Measurements from ENCODE around the gene GIPC1. TPM values are rescaled to one million over a fixed set of nuclear protein-coding genes. Genes with fewer than 3 reads are reported as not detected.

Gene GIPC1
- total and polyA plus RNA-seq, 9 of the 15 experiments (the other 6 are each of a cell fraction or from before 2014, with no cell fraction given) = 0.49 to 54.7 (median 24.8) TPM

DNA sequence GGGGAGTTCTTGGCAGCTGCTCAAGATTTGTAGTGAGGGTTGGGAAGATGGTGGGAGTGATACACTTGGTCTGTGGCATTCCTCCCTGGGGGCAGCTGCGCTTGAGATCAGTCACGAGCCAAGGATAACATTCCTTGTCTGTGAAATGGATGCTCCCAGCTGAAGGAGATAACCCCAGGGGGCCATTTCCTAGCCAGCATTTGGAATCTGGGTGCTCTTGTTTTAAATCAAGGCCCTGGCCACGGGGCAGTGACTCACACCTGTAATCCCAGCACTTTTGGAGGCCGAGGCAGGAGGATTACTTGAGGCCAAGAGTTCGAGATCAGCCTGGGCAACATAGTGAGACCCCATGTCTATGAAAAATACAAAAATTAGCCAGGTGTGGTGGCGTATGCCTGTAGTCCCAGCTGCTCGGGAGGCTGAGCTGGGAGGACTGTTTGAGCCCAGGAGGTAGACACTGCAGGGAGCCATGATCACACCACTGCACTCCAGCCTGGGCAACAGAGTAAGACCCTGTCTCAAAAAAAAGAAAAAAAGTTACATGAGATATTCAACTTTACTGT lies 58.3 kb downstream of the GIPC1 start:
- TF ChIP-seq BCOR (IDR thresholded peaks at IDR 0.05) = peak; percentile 81
- TF ChIP-seq ZNF121 (CRISPR knock-in tag; conservative IDR thresholded peaks at IDR 0.05) = peak; percentile 99
- TF ChIP-seq CEBPG (CRISPR knock-in tag; IDR thresholded peaks at IDR 0.05) = no peak
- TF ChIP-seq CEBPG (tag; conservative IDR thresholded peaks at IDR 0.05 in 1 of 2, IDR thresholded peaks at IDR 0.05 in 1 of 2) = no peak
- TF ChIP-seq KDM1A (IDR thresholded peaks at IDR 0.05) = peak; percentile 67 to 72
- 0 out of 2 replicates have a peak, but pooled peaks have one; percentile 25 for TF ChIP-seq HDAC2 (IDR thresholded peaks at IDR 0.05)
- TF ChIP-seq, protein P1, sequence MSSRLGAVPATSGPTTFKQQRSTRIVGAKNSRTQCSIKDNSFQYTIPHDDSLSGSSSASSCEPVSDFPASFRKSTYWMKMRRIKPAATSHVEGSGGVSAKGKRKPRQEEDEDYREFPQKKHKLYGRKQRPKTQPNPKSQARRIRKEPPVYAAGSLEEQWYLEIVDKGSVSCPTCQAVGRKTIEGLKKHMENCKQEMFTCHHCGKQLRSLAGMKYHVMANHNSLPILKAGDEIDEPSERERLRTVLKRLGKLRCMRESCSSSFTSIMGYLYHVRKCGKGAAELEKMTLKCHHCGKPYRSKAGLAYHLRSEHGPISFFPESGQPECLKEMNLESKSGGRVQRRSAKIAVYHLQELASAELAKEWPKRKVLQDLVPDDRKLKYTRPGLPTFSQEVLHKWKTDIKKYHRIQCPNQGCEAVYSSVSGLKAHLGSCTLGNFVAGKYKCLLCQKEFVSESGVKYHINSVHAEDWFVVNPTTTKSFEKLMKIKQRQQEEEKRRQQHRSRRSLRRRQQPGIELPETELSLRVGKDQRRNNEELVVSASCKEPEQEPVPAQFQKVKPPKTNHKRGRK (tag; IDR thresholded peaks at IDR 0.05) = no peak
- TF ChIP-seq, protein P2, sequence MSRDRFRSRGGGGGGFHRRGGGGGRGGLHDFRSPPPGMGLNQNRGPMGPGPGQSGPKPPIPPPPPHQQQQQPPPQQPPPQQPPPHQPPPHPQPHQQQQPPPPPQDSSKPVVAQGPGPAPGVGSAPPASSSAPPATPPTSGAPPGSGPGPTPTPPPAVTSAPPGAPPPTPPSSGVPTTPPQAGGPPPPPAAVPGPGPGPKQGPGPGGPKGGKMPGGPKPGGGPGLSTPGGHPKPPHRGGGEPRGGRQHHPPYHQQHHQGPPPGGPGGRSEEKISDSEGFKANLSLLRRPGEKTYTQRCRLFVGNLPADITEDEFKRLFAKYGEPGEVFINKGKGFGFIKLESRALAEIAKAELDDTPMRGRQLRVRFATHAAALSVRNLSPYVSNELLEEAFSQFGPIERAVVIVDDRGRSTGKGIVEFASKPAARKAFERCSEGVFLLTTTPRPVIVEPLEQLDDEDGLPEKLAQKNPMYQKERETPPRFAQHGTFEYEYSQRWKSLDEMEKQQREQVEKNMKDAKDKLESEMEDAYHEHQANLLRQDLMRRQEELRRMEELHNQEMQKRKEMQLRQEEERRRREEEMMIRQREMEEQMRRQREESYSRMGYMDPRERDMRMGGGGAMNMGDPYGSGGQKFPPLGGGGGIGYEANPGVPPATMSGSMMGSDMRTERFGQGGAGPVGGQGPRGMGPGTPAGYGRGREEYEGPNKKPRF (IDR thresholded peaks at IDR 0.05; ENCODE audit: low read depth, low read length) = no peak
- Histone ChIP-seq H3K9me1 (ENCODE audit: control insufficient read depth, insufficient read depth, low read length) (no peaks in the 10 kb centered on the region), H3K4me3 (no peak overlapping the region), H3K27me3 (ENCODE audit: control insufficient read depth in 2 of 2, insufficient read depth in 2 of 2, low read length in 2 of 2) (no peaks in the 10 kb centered on the region), H3K9me3 (replicated peaks; ENCODE audit: control insufficient read depth, insufficient read depth, low read depth, low read length) (no peaks in the 10 kb centered on the region), H4K20me1 (replicated peaks; ENCODE audit: control insufficient read depth, insufficient read depth, low read length) (no peaks in the 10 kb centered on the region; the same call in 1 of the 2 replicates), H2AFZ (ENCODE audit: low read depth, low read length) (no peak overlapping the region), H3K79me2 (ENCODE audit: control insufficient read depth, insufficient read depth, low read length) (peaks cover 79% of the 10 kb centered on the region), H3K36me3 (ENCODE audit: control insufficient read depth, insufficient read depth, low read length) (peaks cover 37% of the 10 kb centered on the region), H3K4me2 (ENCODE audit: insufficient read depth, low read length) (no peak overlapping the region), H3K9ac (ENCODE audit: insufficient read depth in 1 of 2, low read depth in 2 of 2, low read length in 2 of 2) (no peak overlapping the region), H3K27ac (ENCODE audit: extremely low read depth, low read depth, low read length) (no peak overlapping the region), H3K4me1 (replicated peaks in 1 of 2; ENCODE audit: control insufficient read depth in 2 of 2, insufficient read depth in 2 of 2, low read length in 2 of 2) (peaks cover 28 to 62% of the 10 kb centered on the region in 2 experiments)
- intact Hi-C loops (cut with micrococcal nuclease) = loop anchor here (10.0 kb wide), 1 partner anchor 117 kb away; no protein-coding TSS in a partner anchor
- BruUV-seq (replicated peaks) = no TSS peak
- ChIA-PET CTCF (ENCODE audit: low intra/inter-chr PET ratio) (no interaction called here), POLR2A (interaction anchor here (0.7 to 1.5 kb wide), 2 partner anchors 12 to 21 kb away, joined by 3 to 6 read pairs; no protein-coding TSS in a partner anchor)
- WGBS (ENCODE audit: insufficient coverage, low coverage, missing lambda C conversion rate) = 70% methylated on average over 7 of the region's 7 CpGs
- FAIRE-seq (no peak), ATAC-seq (no peak), DNase-seq (ENCODE audit: extremely low read depth in 1 of 4, low spot score in 3 of 4) (no peak)
- in situ Hi-C loops (cut with MboI) = no loop called here

All from K562 (cell line).